Measurements from ENCODE around the gene CPNE4.

GRCh38 chr3:131849616-131850015, 185.2 kb downstream of the CPNE4 start:
- TF ChIP-seq POLR2A (IDR thresholded peaks at IDR 0.05), result no peak
- no peak for TF ChIP-seq CTCF (IDR thresholded peaks at IDR 0.05 in 4 of 5, conservative IDR thresholded peaks at IDR 0.05 in 1 of 5)
